Subcutaneous adipose tissue (tissue), 4 donors: Measurements from ENCODE around the gene LDLRAD4. TPM values are rescaled to one million over a fixed set of nuclear protein-coding genes. Genes with fewer than 3 reads are reported as not detected.

Experiments
- total RNA-seq, 4 donors: library from RNA; depleted of rRNA; stranded (reverse); fragments of >200 nt; gene quantifications; one replicate each; pipeline ENCODE4 v1.1.0, GENCODE V29; 2016
- TF ChIP-seq, protein P1 (sequence below): fragments of 450-650 bp; IDR thresholded peaks from one replicate; pipeline ENCODE4 v1.5.1; 2016; ENCODE audit warnings: low read depth, mild to moderate bottlenecking, control low read depth, antibody characterized with exemption, moderate library complexity

Gene LDLRAD4
- total RNA-seq, 4 donors from 2014 or later, result 16.4 to 28.4 (median 21.6) TPM

DNA sequence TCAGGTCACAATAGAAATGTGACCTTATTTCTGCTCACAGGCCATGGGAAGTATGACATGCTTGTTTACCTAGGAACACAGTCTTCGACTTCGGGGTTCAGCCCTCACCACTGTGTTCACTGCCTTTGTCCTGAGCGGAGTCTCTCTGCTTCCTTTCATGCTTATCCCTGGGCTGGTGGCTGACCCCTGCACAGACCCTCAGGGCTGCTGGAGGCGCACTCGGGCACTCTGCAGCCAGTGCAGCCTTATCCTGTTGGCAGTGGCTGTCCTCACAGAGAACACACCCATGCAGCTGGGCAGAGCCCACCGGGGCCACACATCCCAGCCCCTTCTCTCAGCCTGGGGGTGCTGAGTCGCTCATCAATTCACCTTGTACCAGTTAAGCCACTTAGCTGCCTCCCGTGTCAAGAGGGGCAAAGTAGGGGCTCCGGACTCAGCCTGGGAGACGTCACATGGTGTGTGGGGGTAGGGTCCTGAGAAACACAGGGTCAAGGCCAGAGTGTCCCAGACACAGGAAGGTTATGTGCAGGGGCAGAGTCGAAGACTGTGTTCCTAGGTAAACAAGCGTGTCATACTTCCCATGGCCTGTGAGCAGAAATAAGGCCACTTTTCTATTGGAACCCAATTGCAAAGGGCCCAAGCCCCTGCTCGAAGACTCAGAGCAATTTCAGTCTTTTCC is 400.3 kb downstream of the LDLRAD4 start:
- TF ChIP-seq, protein P1, sequence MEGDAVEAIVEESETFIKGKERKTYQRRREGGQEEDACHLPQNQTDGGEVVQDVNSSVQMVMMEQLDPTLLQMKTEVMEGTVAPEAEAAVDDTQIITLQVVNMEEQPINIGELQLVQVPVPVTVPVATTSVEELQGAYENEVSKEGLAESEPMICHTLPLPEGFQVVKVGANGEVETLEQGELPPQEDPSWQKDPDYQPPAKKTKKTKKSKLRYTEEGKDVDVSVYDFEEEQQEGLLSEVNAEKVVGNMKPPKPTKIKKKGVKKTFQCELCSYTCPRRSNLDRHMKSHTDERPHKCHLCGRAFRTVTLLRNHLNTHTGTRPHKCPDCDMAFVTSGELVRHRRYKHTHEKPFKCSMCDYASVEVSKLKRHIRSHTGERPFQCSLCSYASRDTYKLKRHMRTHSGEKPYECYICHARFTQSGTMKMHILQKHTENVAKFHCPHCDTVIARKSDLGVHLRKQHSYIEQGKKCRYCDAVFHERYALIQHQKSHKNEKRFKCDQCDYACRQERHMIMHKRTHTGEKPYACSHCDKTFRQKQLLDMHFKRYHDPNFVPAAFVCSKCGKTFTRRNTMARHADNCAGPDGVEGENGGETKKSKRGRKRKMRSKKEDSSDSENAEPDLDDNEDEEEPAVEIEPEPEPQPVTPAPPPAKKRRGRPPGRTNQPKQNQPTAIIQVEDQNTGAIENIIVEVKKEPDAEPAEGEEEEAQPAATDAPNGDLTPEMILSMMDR, result no peak

DNA sequence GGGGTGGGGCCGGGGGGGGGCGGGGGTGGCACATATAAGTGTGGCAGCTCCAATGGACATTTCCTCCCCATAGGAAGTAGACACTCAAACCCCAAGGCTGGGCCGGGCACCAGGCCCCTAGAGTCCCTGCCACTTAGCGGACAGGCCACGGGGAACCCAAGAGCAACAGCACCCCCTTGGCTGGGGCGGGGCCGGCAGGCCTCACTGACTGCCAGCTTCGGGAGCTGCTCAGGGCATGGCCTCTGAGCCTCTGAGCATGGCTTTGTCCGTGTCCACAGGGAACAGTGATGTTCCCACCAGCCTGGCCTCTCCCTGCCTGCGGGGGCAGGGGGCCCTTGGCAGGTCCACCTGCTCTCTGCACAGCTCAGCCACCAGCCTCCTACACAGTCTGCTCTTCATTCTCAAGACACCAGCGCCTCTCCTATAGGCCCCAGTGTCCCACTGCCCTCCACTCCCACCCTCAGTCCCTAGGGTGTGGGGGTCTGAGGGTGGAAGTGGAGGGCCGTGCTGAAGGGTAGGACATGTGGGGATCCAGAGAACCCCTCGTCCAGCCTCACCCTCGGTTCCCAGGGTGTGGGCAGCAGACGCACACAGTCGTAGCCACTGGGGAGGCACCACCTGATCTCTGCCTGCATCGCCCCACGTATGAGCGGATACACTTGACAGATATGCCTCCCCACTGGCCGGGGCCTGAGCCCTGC is 401.1 kb downstream of the LDLRAD4 start:
- TF ChIP-seq, protein P1, result no peak

DNA sequence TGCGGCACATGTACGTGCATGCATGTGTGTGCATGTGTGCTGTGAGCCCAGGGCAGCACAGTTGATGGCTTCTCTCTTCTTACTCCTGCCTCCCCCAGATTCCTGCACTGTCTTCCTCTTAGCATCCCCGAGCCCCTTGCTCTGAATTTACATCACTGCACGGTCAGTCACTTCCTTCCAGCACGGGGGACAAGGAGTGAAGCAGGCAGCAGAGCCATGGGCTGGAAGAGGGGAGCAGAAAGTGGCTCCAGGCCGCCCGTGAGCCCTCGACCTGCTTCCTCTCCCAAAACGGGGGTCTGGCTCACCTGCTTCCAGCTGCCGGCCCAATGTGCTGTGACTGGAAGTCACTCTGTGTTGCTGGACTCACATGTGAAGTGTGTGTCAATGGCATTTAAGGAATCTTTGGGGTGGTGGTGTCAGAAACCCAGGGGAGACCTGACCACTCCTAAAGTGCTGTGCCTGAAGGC is 401.7 kb downstream of the LDLRAD4 start:
- TF ChIP-seq, protein P1, result no peak

DNA sequence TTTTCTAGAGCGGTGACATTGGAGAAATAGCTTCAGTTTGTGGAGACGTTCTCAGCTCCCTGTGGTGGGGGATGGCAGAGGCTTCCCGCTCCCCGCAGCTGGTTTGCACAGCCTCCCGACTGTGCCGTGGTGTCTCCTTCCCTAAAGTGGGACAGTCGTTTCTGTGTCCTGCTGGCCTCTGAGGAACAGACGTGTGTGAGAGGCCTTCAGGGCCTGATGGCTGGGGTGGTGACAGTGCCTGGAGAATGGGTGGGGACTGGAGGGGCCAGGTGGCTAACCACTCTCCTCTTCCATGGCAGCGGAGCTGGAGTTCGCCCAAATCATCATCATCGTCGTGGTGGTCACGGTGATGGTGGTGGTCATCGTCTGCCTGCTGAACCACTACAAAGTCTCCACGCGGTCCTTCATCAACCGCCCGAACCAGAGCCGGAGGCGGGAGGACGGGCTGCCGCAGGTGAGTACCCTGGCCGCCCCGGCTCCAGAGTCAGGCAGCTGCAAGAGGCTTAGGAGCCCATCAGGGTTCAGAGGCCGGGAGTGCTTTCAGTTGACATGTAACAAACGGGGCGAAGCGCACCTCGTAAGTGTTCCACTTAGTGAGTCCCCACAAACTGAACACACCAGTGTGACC is 402.4 kb downstream of the LDLRAD4 start:
- TF ChIP-seq, protein P1, result no peak

DNA sequence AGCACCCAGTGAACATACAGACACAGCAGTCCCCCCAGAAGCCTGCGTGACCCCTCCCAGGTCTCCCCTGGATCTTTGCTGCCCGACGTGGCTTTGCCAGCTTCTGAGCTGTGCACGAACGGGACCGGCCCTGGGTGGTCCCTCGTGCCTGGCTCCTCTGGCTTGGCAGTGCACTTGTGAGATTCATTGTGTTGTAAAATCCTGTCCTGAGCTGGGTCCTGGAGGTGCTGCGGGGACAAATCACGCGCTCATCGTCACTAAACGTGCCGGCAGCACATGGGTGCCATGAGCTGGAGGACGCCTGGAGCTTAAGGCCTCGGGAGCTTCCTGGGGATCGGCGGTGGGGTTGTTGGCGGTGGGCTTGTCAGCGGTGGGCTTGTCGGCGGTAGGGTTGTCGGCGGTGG is 402.9 kb downstream of the LDLRAD4 start:
- TF ChIP-seq, protein P1, result no peak

DNA sequence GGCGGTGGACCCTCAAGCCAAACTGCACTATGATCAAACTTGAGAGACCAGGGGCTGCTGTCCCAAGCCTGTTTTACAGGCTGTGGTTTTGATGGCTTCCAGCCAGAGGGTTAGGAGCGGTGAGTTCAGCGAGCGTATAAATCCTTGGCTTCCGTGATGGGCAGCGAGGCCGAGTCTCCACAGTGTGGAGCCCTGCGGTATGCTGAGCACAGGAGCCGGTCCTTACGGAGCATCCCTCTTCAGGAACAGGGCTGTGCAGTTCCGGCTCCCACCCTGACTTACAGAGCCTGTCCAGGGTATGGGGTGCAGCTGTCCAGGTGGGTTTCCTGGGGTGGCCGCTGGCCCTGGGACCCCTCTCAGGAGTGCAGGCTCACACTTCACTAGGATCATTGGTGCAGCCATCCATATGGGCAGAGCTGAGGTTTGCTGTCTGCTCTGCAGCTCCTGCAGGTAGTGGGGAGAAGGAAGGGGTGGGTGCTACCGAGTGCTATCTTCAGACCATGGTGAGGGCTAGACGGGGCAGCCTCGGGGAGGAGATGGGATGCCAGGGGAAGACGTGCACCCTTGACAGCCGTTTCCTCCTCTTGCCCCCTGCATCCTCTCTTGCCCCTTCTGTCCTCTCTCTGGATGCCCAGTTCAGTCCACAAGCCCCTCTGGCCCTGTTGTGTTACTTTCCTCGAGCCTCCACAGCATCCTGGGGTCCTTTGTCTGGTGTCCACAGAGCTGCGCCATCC is 403.5 kb downstream of the LDLRAD4 start:
- TF ChIP-seq, protein P1, result no peak
